Adrenal gland (tissue), 12 donors: ENCODE results near the gene ISG20. TPM values are rescaled to one million over a fixed set of nuclear protein-coding genes. Genes with fewer than 3 reads are reported as not detected.

Experiments used
- DNase-seq, 7 donors: peaks; one replicate each; pipeline ENCODE4 v3.0.0-alpha.2; 2019 to 2020
- H3K27ac ChIP-seq, 5 donors: fragments of 200-600 bp; sonication (generic) in 4 of 5; 1 replicate in 3 of 5; 2 replicates in 2 of 5; pipeline versions ENCODE4 v1.5.1 to v1.8.0; 2016 to 2020; ENCODE audit warnings: mild to moderate bottlenecking in 1 of 5
- H3K27me3 ChIP-seq: fragments of 200-600 bp; 2 replicates; pipeline ENCODE4 v1.8.0; 2021
- H3K36me3 ChIP-seq, 2 donors: fragments of 200-600 bp; replicated peaks in 1 of 2; 1 replicate in 1 of 2; 2 replicates in 1 of 2; pipeline versions ENCODE4 v1.5.1 to v1.8.0; 2018 to 2022
- H3K4me1 ChIP-seq, 2 donors: fragments of 200-600 bp; replicated peaks in 1 of 2; 1 replicate in 1 of 2; 2 replicates in 1 of 2; pipeline versions ENCODE4 v1.5.1 to v1.8.0; 2018 to 2021
- H3K4me3 ChIP-seq, 4 donors: fragments of 200-600 bp; sonication (generic) in 3 of 4; one replicate each; pipeline ENCODE4 v1.5.1; 2016 to 2018
- H3K9me3 ChIP-seq, 3 donors: fragments of 200-600 bp; sonication (generic) in 1 of 3; replicated peaks in 1 of 3; 1 replicate in 2 of 3; 2 replicates in 1 of 3; pipeline versions ENCODE4 v1.5.1 to v1.8.0; 2016 to 2021
- CTCF ChIP-seq, 6 experiments: fragments of 450-650 bp in 4 of 6; fragments of 200-600 bp in 2 of 6; sonication (generic) in 1 of 6; IDR thresholded peaks; 1 replicate in 5 of 6; 2 replicates in 1 of 6; pipeline versions ENCODE4 v1.5.1 to v1.8.0; 2016 to 2021; ENCODE audit warnings: antibody characterized with exemption in 6 of 6, mild to moderate bottlenecking in 2 of 6, moderate library complexity in 1 of 6
- POLR2A ChIP-seq, 2 donors: fragments of 450-650 bp; IDR thresholded peaks; one replicate each; pipeline ENCODE4 v1.6.1; 2017; ENCODE audit warnings: antibody characterized with exemption in 2 of 2, mild to moderate bottlenecking in 2 of 2, moderate library complexity in 1 of 2
- WGBS, 4 donors: extraction: QIAGEN DNeasy Blood & Tissue Kit in 2 of 4; methylation state at CpG; one replicate each; pipeline versions ENCODE4 v1.1.5 to v1.1.7; 2013 to 2017; 5-methylcytosine and 5-hydroxymethylcytosine counted together
- intact Hi-C, 2 donors: fragments of 100-400 bp; cut with DNase I; formaldehyde crosslinking; loops; one replicate each; pipeline versions ENCODE4 v1.14.1 to v1.15.0; 2022 to 2023
- polyA plus RNA-seq, 3 donors: library from polyadenylated mRNA; stranded (reverse); fragments of 200-250 nt in 2 of 3; fragments of 350-450 nt in 1 of 3; fragmentation: Illumina TruSeq in 1 of 3; extraction: RNeasy Lipid Tissue Mini Kit (QIAGEN cat#74804) in 1 of 3; gene quantifications; one replicate each; pipeline ENCODE4 v1.2.3, GENCODE V29; 2013 to 2014
- total RNA-seq, 9 donors: library from RNA; depleted of rRNA in 4 of 9; stranded (reverse); fragments of >200 nt in 4 of 9; fragments of 120-200 nt in 1 of 9; fragmentation: NEBNext Ultra II Directional in 1 of 9; extraction: Animal tissue kit (Norgen Biotek cat#: 25700) in 1 of 9; gene quantifications; one replicate each; pipeline versions ENCODE4 v1.1.0 to v1.2.4, GENCODE V29; 2013 to 2023
- donor health status: healthy with polysubstance abuse.
- donor health status: Bipolar disorder and iron deficiency.
- donor health status: DM: yes; HTN: yes; CAD: no.
- donor health status: DM: no; HTN: no; CAD: no.
- donor health status: DM: no; HTN: no; CAD: no.
- donor health status: DM: yes; HTN: yes; CAD: no.

The ISG20 gene
- total and polyA plus RNA-seq, 12 donors: 1.6 to 13.6 (median 8.0) TPM

GRCh38 chr15:88655103-88655553, 16.3 kb downstream of the ISG20 start:
- intact Hi-C loops: loop anchor here (2.0 to 10.0 kb wide), 3 partner anchors 180 to 360 kb away; no protein-coding TSS in a partner anchor
- 83 to 92% (median 85%) methylated on average over 13 to 14 of the region's 14 CpGs for WGBS, 4 donors
- no peak overlapping the region for H3K27ac ChIP-seq
- TF ChIP-seq CTCF (IDR thresholded peaks at IDR 0.05): no peak
- TF ChIP-seq POLR2A (IDR thresholded peaks at IDR 0.05): no peak
- DNase-seq: peak in 1 of 7 donors; percentile 16
- no peaks in the 10 kb centered on the region for H3K4me1 ChIP-seq
- no peaks in the 10 kb centered on the region for H3K9me3 ChIP-seq
- no peak overlapping the region for H3K4me3 ChIP-seq
- H3K36me3 ChIP-seq: no peaks in the 10 kb centered on the region
- H3K27me3 ChIP-seq: no peaks in the 10 kb centered on the region

- Histone ChIP-seq H3K36me3 (no peaks in the 10 kb centered on the region), H3K4me1 (no peaks in the 10 kb centered on the region), H3K9me3 (no peaks in the 10 kb centered on the region), H3K27ac (no peak overlapping the region), H3K27me3 (no peaks in the 10 kb centered on the region), H3K4me3 (no peak overlapping the region)
- intact Hi-C loops: loop anchor here (2.0 to 10.0 kb wide), 3 partner anchors 179 to 359 kb away; no protein-coding TSS in a partner anchor
- TF ChIP-seq CTCF (IDR thresholded peaks at IDR 0.05) (no peak), POLR2A (IDR thresholded peaks at IDR 0.05) (no peak)
- no peak for DNase-seq
- 71 to 78% (median 75%) methylated on average over 8 of the region's 8 CpGs for WGBS, 4 donors
Measured at GRCh38 chr15:88655800-88656488, 17.1 kb downstream of the ISG20 start.

GRCh38 chr15:88656760-88657221, 18.0 kb downstream of the ISG20 start:
- Histone ChIP-seq H3K9me3 (no peaks in the 10 kb centered on the region), H3K4me1 (no peaks in the 10 kb centered on the region), H3K27ac (no peak overlapping the region), H3K36me3 (no peaks in the 10 kb centered on the region), H3K4me3 (no peak overlapping the region), H3K27me3 (no peaks in the 10 kb centered on the region)
- no peak for TF ChIP-seq CTCF (IDR thresholded peaks at IDR 0.05)
- TF ChIP-seq POLR2A (IDR thresholded peaks at IDR 0.05): no peak
- intact Hi-C loops: loop anchor here (5.0 to 10.0 kb wide), 2 partner anchors 181 to 358 kb away; no protein-coding TSS in a partner anchor
- no peak for DNase-seq
- 68 to 81% (median 69%) methylated on average over 8 to 10 of the region's 10 CpGs for WGBS, 4 donors

GRCh38 chr15:88657326-88658069, 18.7 kb downstream of the ISG20 start:
- peak in 3 of 7 donors; percentile 45 to 63 (median 58) for DNase-seq
- 1 to 50% (median 39%) methylated on average over 7 to 13 of the region's 13 CpGs for WGBS, 4 donors
- H3K27ac ChIP-seq: no peak overlapping the region
- no peaks in the 10 kb centered on the region for H3K9me3 ChIP-seq
- no peak for TF ChIP-seq POLR2A (IDR thresholded peaks at IDR 0.05)
- peak; percentile 75 to 82 (median 79) for TF ChIP-seq CTCF (IDR thresholded peaks at IDR 0.05)
- no peaks in the 10 kb centered on the region for H3K36me3 ChIP-seq
- H3K4me1 ChIP-seq: no peaks in the 10 kb centered on the region
- no peak overlapping the region for H3K4me3 ChIP-seq
- H3K27me3 ChIP-seq: no peaks in the 10 kb centered on the region
- intact Hi-C loops: loop anchor here (5.0 to 10.0 kb wide), 2 partner anchors 180 to 357 kb away; no protein-coding TSS in a partner anchor
